GM13977 (cell line): ENCODE results near the gene CD300E.

ENCODE experiments used
- DNase-seq: peaks from one replicate; pipeline ENCODE4 v3.0.0; 2012; ENCODE audit warnings: low spot score
- CTCF ChIP-seq: IDR thresholded peaks from 2 replicates; pipeline ENCODE4 v1.5.1; 2012; ENCODE audit warnings: mild to moderate bottlenecking, control low read depth; ENCODE audit not compliant: insufficient read depth; ENCODE audit errors: extremely low read depth, missing control alignments
- in situ Hi-C: fragments of 300-500 bp; cut with MboI; formaldehyde crosslinking; loops from one replicate; pipeline ENCODE4 v1.12.0; 2022; ENCODE audit warnings: low sequenced_read_pairs, low pct_unique_long_range_greater_than_20kb, mixed read lengths, inconsistent platforms; ENCODE audit not compliant: unreplicated experiment

The CD300E gene

GRCh38 chr17:74644419-74644818 is 20.9 kb upstream of the CD300E start:
- DNase-seq: no peak
- no peak for TF ChIP-seq CTCF
- in situ Hi-C loops: no loop called here

- TF ChIP-seq CTCF: no peak
- in situ Hi-C loops: no loop called here
- no peak for DNase-seq
These were observed 20.3 kb upstream of the CD300E start for GRCh38 chr17:74643826-74644225.

GRCh38 chr17:74642995-74643394 is 19.5 kb upstream of the CD300E start:
- DNase-seq: no peak
- no peak for TF ChIP-seq CTCF
- in situ Hi-C loops: no loop called here

- in situ Hi-C loops: no loop called here
These were observed 19.0 kb upstream of the CD300E start for GRCh38 chr17:74642556-74642955.

GRCh38 chr17:74641958-74642298 is 18.4 kb upstream of the CD300E start:
- TF ChIP-seq CTCF: no peak
- in situ Hi-C loops: no loop called here
- no peak for DNase-seq

More at GRCh38 chr17:74642556-74642955, 19.0 kb upstream of the CD300E start:
- no peak for TF ChIP-seq CTCF
- no peak for DNase-seq

GRCh38 chr17:74641224-74641957 is 17.9 kb upstream of the CD300E start:
- in situ Hi-C loops: no loop called here
- DNase-seq: no peak

More at GRCh38 chr17:74641224-74641957, 17.9 kb upstream of the CD300E start:
- TF ChIP-seq CTCF: no peak
